Activated B cell treated with CpG ODN at 0.5 μM for 24 hours (primary cell): ENCODE measurements around the gene MOCS3. TPM values are rescaled to one million over a fixed set of nuclear protein-coding genes. Genes with fewer than 3 reads are reported as not detected.

Experiments used
- ATAC-seq: fragments of 200-7000 bp; cut with Tn5 transposase; one replicate; pipeline ENCODE4 v1.10.0; 2021; ENCODE audit warnings: low read depth, mild to moderate bottlenecking, moderate library complexity
- CTCF ChIA-PET: fragments of 350-600 bp; sonication (Branson Sonifier 250); formaldehyde crosslinking; loops from one replicate; lab custom pipeline; 2021; ENCODE audit warnings: antibody characterized with exemption; lab: Charles Lee
- POLR2A ChIA-PET: fragments of 350-600 bp; sonication (Branson Sonifier 250); formaldehyde crosslinking; loops from one replicate; lab custom pipeline; 2021; ENCODE audit warnings: antibody characterized with exemption; lab: Charles Lee
- DNase-seq: peaks from one replicate; pipeline ENCODE4 v3.0.0; 2022
- H3K27ac Mint-ChIP-seq: one replicate; pipeline ENCODE4 v1.8.0; 2020; ENCODE audit warnings: mixed read lengths
- H3K27me3 Mint-ChIP-seq: one replicate; pipeline ENCODE4 v1.8.0; 2021; ENCODE audit warnings: mixed read lengths
- H3K36me3 Mint-ChIP-seq: one replicate; pipeline ENCODE4 v1.8.0; 2021; ENCODE audit warnings: low read depth, mixed read lengths
- H3K4me1 Mint-ChIP-seq: one replicate; pipeline ENCODE4 v1.8.0; 2021; ENCODE audit warnings: mixed read lengths
- H3K4me3 Mint-ChIP-seq: one replicate; pipeline ENCODE4 v1.8.0; 2020; ENCODE audit warnings: mild to moderate bottlenecking, mixed read lengths
- H3K9me3 Mint-ChIP-seq: one replicate; pipeline ENCODE4 v1.8.0; 2020; ENCODE audit warnings: mixed read lengths
- CTCF ChIP-seq: fragments of 200-600 bp; IDR thresholded peaks from one replicate; pipeline ENCODE4 v1.8.0; 2022; ENCODE audit warnings: antibody characterized with exemption, mild to moderate bottlenecking
- intact Hi-C: fragments of 100-400 bp; cut with micrococcal nuclease; formaldehyde crosslinking; loops from one replicate; pipeline ENCODE4 v1.15.1; 2024
- total RNA-seq: library from RNA; stranded (reverse); gene quantifications from 2 replicates; pipeline ENCODE4 v1.2.3, GENCODE V29; 2022

Gene MOCS3
- total RNA-seq, 1 donor from 2014 or later, result 8.1 TPM

DNA sequence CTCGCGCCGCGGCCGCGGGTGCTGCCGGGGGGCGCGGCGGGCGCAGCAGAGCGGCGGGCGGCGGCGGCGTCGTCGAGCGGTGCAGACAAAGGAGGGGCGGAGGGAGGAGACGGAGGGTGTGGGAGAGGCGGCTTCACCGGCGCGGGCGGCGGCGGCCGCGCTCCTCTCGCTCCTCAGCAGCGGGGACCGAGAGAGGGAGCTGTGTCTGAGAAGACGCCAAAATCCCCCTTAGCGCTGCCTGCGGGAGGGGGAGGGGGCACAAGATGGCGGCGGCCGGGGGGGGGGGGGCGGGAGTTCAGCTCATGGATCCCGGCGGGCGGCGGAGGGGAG is 27.7 kb upstream of the MOCS3 start:
- Mint-ChIP-seq H3K9me3 (no peaks in the 10 kb centered on the region), H3K36me3 (peaks cover 56% of the 10 kb centered on the region), H3K4me1 (peaks cover 40% of the 10 kb centered on the region), H3K27me3 (no peaks in the 10 kb centered on the region), H3K4me3 (peak overlapping the region; percentile 91), H3K27ac (peak overlapping the region; percentile 97)
- no peak for TF ChIP-seq CTCF
- CTCF ChIA-PET, result interaction anchor here (0.6 to 9.0 kb wide), 12 partner anchors 12 to 693 kb away, joined by 3 to 231 read pairs (median 4); partner anchors contain the start of genes BCAS4, DPM1 and MOCS3
- intact Hi-C loops, result loop anchor here (1.0 kb wide), 4 partner anchors 27 to 421 kb away; partner anchors contain the start of genes DPM1, MOCS3, PARD6B and PTPN1
- DNase-seq (no peak), ATAC-seq (peak; percentile 45)
- POLR2A ChIA-PET, result interaction anchor here (0.5 to 6.8 kb wide), 34 partner anchors 8 to 1643 kb away, joined by 3 to 364 read pairs (median 6); partner anchors contain the start of genes BCAS4, DPM1, MOCS3 and NFATC2

- Mint-ChIP-seq H3K27me3 (no peaks in the 10 kb centered on the region), H3K36me3 (peaks cover 60% of the 10 kb centered on the region), H3K9me3 (no peaks in the 10 kb centered on the region), H3K4me1 (peaks cover 37% of the 10 kb centered on the region), H3K27ac (peak within 1 kb of the TSS; percentile 97), H3K4me3 (peak within 1 kb of the TSS; percentile 91)
- ChIA-PET POLR2A (interaction anchor here (0.5 to 6.8 kb wide), 36 partner anchors 9 to 810 kb away, joined by 3 to 364 read pairs (median 5); partner anchors contain the start of genes BCAS4, DPM1, MOCS3 and NFATC2), CTCF (interaction anchor here (0.6 to 9.0 kb wide), 13 partner anchors 11 to 143 kb away, joined by 3 to 231 read pairs (median 4); partner anchors contain the start of genes BCAS4, DPM1 and MOCS3)
- intact Hi-C loops, result loop anchor here (1.0 kb wide), 4 partner anchors 27 to 421 kb away; partner anchors contain the start of genes DPM1, MOCS3, PARD6B and PTPN1
- TF ChIP-seq CTCF, result no peak
- DNase-seq (peak; percentile 85), ATAC-seq (peak; percentile 68)
Observed at GRCh38 chr20:50931306-50932015, 27.2 kb upstream of the MOCS3 start, which contains the start of gene ADNP. TSS of gene ADNP (minus strand) at chr20:50931437. CDS start at chr20:50903996, 27,441 bp downstream.

DNA sequence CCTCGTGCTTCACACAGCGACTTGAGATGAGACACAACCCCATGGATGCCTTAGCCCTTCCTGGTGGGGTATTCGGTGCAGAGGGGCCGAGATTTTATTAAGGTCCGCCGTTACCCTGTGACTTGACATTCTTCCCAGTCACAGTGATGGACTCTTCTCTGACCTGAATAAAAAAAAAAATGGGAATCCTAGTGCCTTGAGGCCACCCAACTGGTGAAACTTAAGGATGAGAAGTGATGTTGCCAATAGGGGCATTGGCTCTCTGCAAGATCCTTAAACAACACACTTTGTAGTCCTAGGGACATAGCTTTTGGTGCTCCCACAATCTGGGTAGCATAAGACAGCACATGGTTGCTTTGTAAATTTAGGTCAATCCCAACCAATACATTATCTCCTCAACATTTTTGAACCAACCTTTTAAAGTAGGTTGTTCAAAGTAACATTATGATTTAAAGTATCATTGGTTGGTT is 26.6 kb upstream of the MOCS3 start:
- H3K27ac Mint-ChIP-seq, result peak overlapping the region; percentile 97
- H3K27me3 Mint-ChIP-seq, result no peaks in the 10 kb centered on the region
- peaks cover 62% of the 10 kb centered on the region for H3K36me3 Mint-ChIP-seq
- H3K9me3 Mint-ChIP-seq, result no peaks in the 10 kb centered on the region
- intact Hi-C loops, result no loop called here
- CTCF ChIA-PET, result interaction anchor here (0.7 to 9.0 kb wide), 6 partner anchors 26 to 139 kb away, joined by 3 to 231 read pairs (median 6); partner anchors contain the start of genes BCAS4, DPM1 and MOCS3
- TF ChIP-seq CTCF, result no peak
- H3K4me3 Mint-ChIP-seq, result peak overlapping the region; percentile 91
- DNase-seq (no peak), ATAC-seq (no peak)
- peaks cover 32% of the 10 kb centered on the region for H3K4me1 Mint-ChIP-seq
- POLR2A ChIA-PET, result interaction anchor here (0.6 to 6.8 kb wide), 22 partner anchors 8 to 473 kb away, joined by 3 to 364 read pairs (median 8); partner anchors contain the start of genes BCAS4, DPM1, MOCS3 and PARD6B

DNA sequence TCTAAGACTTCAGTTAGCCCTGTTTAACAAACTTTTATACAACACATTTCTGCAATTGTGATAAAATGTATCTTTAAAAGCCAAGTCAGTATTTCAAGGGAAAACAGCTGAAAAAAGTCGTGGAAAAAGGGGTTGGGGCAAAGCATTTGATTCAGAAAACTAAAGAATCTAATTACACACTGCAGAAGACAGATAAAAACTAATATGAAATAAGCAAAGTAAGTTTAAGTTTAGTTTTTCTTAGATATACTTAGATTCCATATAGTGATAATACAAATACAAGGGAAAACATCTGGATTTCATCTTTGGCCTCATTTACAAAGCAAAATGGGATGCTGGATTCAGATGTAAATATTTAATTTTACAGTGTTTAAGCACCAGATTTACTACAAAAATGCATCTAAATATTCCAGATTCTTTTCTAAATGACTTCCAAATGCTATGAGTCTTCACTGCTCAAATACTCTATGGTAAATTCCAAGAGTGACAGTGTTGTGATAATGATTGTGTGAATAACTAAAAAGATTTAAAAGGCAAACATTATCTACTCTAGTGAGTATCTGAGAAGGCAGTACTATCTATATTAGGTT is 25.8 kb upstream of the MOCS3 start:
- peaks cover 58% of the 10 kb centered on the region for H3K36me3 Mint-ChIP-seq
- H3K9me3 Mint-ChIP-seq, result no peaks in the 10 kb centered on the region
- DNase-seq, result no peak
- intact Hi-C loops, result no loop called here
- H3K27ac Mint-ChIP-seq, result peak overlapping the region; percentile 97
- no peak for TF ChIP-seq CTCF
- ChIA-PET POLR2A (interaction anchor here (1.0 to 6.8 kb wide), 8 partner anchors 9 to 140 kb away, joined by 3 to 364 read pairs (median 44); partner anchors contain the start of genes BCAS4, DPM1 and MOCS3), CTCF (interaction anchor here (0.9 to 9.0 kb wide), 3 partner anchors 26 to 140 kb away, joined by 4 to 231 read pairs (median 26); partner anchors contain the start of genes BCAS4, DPM1 and MOCS3)
- H3K4me3 Mint-ChIP-seq, result peak overlapping the region; percentile 91
- H3K4me1 Mint-ChIP-seq, result peaks cover 25% of the 10 kb centered on the region
- no peaks in the 10 kb centered on the region for H3K27me3 Mint-ChIP-seq
- no peak for ATAC-seq
